ENCODE results near the gene KRT7.

Gene KRT7

DNA sequence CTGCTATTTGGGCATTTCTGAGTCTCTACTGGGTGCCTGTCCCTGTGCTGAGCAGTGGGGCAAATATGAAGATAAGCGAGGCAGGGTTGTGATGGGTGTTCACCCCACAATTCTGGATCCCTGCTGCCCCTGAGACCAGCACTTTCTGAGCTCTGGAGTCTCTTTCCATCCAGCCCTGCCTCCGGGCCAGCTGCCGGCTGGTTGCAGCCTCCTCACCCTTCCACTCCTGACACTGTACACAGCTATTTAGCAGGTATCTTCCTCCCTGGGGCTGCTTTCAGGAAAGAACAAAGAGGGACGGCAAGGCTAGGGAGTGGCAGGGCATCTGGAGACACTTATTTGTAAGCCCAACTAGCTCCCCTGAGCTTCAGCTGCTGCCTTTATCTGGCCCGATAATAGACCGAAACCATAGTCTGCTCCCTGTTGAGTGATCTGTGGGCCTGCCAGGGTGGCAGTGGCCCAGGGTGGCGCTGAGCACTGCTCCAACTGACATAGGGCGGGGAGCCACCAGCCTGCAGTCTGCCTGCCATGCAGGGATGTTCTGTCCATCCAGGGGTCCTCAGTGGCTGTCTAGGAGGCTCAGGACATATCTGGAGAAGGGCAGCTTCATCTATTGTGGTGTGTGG, 33.6 kb upstream of the KRT7 start:
- no peak overlapping the region for H3K4me3 ChIP-seq (ENCODE audit: low read length)
- no peaks in the 10 kb centered on the region for H3K36me3 ChIP-seq (ENCODE audit: control insufficient read depth, insufficient read depth, low read length)
- WGBS (ENCODE audit: insufficient coverage, insufficient read length): no CpG with 5 or more reads among the region's 8 CpGs
- H3K9me3 ChIP-seq (ENCODE audit: control insufficient read depth, insufficient read depth, low read length): no peaks in the 10 kb centered on the region
- DNase-seq (ENCODE audit: low read depth, low spot score): no peak
- no peaks in the 10 kb centered on the region for H3K27me3 ChIP-seq (ENCODE audit: control insufficient read depth, insufficient read depth, low read length)
- 0 out of 2 replicates have a peak, but pooled peaks cover 6% of the 10 kb centered on the region for H3K4me1 ChIP-seq (ENCODE audit: control insufficient read depth, insufficient read depth, low read length)
- no peak overlapping the region for H3K27ac ChIP-seq (ENCODE audit: low read length)

DNA sequence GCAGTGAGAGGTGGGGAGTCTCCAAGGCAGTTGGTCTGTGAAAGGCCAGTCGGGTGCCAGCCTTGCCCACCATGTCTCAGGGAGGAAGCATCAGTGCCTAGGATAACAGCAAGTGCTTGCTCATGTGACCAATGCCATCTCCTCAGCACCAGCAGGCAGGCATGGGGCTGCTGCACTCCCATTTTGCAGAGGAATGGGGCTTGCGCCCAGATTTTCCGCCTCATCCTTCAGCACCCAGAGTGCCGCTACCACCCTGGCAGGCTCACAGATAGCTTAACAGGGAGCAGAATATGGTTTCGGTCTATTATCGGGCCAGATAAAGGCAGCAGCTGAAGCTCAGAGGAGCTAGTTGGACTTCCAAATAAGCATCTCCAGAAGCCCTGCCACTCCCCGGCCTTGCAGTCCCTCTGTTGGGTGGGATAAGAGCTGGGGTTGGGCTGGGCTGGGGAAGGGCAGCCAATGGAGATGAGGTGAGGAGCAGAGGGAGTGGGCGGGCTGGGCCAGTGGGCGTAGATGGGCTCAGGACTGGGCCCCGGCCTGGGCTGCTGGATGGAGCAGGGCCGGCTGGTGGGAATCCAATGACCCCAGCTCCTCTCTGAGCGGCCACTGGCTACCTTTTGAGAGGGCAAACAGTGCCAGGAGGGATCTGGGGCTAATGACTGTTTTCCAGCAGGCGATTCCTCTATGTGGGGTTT, 32.8 kb upstream of the KRT7 start:
- 0 out of 2 replicates have a peak, but pooled peaks cover 4% of the 10 kb centered on the region for H3K4me1 ChIP-seq (ENCODE audit: control insufficient read depth, insufficient read depth, low read length)
- no peaks in the 10 kb centered on the region for H3K9me3 ChIP-seq (ENCODE audit: control insufficient read depth, insufficient read depth, low read length)
- no peaks in the 10 kb centered on the region for H3K36me3 ChIP-seq (ENCODE audit: control insufficient read depth, insufficient read depth, low read length)
- no peak overlapping the region for H3K27ac ChIP-seq (ENCODE audit: low read length)
- no peak for DNase-seq (ENCODE audit: low read depth, low spot score)
- H3K4me3 ChIP-seq (ENCODE audit: low read length): no peak overlapping the region
- no peaks in the 10 kb centered on the region for H3K27me3 ChIP-seq (ENCODE audit: control insufficient read depth, insufficient read depth, low read length)
- no CpG with 5 or more reads among the region's 13 CpGs for WGBS (ENCODE audit: insufficient coverage, insufficient read length)

DNA sequence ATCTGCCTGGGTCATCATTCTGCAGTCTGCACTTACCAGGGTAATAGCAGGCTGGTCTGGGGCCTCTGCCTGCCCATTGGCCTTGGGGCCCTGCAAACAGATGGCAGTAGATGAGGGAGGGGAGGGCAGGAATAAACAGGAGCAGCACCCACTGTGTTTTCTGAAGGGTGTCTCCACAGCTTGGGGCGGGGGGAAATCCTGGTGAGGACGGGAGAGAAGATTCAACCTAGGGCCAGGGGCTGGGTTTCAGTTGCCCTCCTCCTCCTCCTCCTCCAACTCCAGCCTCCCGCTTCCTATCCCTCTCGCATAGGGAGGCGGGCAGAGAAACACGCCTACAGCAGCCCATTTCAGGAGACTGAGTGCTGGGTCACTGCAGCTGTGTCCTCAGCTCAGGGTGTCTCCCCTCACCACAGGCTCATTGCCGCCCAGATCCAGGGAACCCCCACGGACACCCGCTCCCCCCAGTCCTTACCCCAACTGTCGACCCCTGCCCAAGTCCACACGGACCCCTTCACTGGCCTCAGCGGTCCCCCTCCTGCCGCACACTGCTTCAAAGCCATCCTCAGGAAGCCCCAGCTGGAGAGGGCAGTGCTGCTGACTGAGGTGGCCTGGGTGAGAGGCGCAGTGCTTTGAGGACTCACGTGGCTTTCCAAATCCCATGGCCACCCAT, 32.1 kb upstream of the KRT7 start:
- 0 out of 2 replicates have a peak, but pooled peaks cover 4% of the 10 kb centered on the region for H3K4me1 ChIP-seq (ENCODE audit: control insufficient read depth, insufficient read depth, low read length)

DNA sequence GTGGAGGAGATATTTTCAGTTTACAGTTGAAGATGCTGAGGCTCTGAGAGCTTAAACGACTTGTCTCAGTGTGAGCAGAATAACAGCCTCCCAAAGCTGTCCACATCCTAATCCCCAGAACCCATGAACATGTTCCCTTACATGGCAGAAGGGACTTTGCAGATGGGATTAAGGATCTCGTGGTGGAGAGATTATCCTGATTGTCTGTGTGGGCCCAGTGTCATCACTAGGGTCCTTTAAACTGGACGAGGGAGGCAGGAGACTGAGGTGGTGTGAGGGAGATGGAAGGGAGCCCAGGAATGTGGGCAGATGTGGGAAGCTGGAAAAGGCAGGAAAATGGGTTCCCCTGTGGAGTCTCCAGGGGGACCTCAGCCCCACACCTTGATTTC, 31.6 kb upstream of the KRT7 start:
- H3K27me3 ChIP-seq (ENCODE audit: control insufficient read depth, insufficient read depth, low read length): no peaks in the 10 kb centered on the region
- H3K4me3 ChIP-seq (ENCODE audit: low read length): no peak overlapping the region
- H3K36me3 ChIP-seq (ENCODE audit: control insufficient read depth, insufficient read depth, low read length): no peaks in the 10 kb centered on the region
- no peaks in the 10 kb centered on the region for H3K9me3 ChIP-seq (ENCODE audit: control insufficient read depth, insufficient read depth, low read length)
- no peak overlapping the region for H3K27ac ChIP-seq (ENCODE audit: low read length)
- no peak for DNase-seq (ENCODE audit: low read depth, low spot score)
- no CpG with 5 or more reads among the region's 3 CpGs for WGBS (ENCODE audit: insufficient coverage, insufficient read length)
- H3K4me1 ChIP-seq (ENCODE audit: control insufficient read depth, insufficient read depth, low read length): 0 out of 2 replicates have a peak, but pooled peaks cover 4% of the 10 kb centered on the region

More for the DNA sequence above, 32.1 kb upstream of the KRT7 start:
- Histone ChIP-seq H3K36me3 (ENCODE audit: control insufficient read depth, insufficient read depth, low read length) (no peaks in the 10 kb centered on the region), H3K27me3 (ENCODE audit: control insufficient read depth, insufficient read depth, low read length) (no peaks in the 10 kb centered on the region), H3K27ac (ENCODE audit: low read length) (no peak overlapping the region), H3K4me3 (ENCODE audit: low read length) (no peak overlapping the region), H3K9me3 (ENCODE audit: control insufficient read depth, insufficient read depth, low read length) (no peaks in the 10 kb centered on the region)
- WGBS (ENCODE audit: insufficient coverage, insufficient read length): no CpG with 5 or more reads among the region's 15 CpGs
- DNase-seq (ENCODE audit: low read depth, low spot score): no peak

DNA sequence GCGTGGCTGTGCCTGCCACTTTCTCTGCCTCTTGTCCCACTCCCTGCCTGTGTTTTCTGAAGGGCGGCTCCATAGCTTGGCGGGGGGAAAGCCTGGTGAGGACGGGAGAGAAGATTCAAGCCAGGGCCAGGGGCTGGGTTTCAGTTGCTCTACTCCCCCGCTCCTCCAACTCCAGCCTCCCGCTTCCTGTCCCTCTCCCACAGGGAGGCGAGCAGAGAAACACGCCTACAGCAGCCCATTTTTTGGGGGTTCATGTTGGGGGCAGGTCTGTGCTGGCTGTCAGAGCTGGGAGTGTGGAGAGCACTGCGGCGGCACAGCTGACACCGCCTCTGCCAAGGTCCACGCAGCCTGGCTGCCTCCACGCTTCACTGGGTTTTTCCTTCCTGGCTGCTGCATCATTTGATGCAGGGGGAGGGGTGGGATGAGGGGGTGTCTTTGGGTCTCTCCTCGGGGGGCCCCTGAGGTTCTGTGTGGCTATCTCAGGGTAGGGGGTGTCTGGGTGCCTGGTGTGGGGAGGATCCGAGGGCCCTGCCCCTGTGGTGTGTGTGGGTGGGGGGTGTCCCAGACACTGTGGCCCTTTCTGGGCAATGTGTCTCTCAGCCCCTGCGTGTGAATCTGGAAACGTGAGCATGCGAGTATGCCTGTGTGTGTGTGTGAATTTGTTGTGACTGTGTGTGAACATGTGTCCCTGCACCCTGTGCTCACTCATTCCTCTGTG, 30.5 kb upstream of the KRT7 start:
- Histone ChIP-seq H3K27ac (ENCODE audit: low read length) (no peak overlapping the region), H3K4me3 (ENCODE audit: low read length) (no peak overlapping the region), H3K27me3 (ENCODE audit: control insufficient read depth, insufficient read depth, low read length) (no peaks in the 10 kb centered on the region), H3K9me3 (ENCODE audit: control insufficient read depth, insufficient read depth, low read length) (no peaks in the 10 kb centered on the region), H3K4me1 (ENCODE audit: control insufficient read depth, insufficient read depth, low read length) (0 out of 2 replicates have a peak, but pooled peaks cover 4% of the 10 kb centered on the region), H3K36me3 (ENCODE audit: control insufficient read depth, insufficient read depth, low read length) (no peaks in the 10 kb centered on the region)
- WGBS (ENCODE audit: insufficient coverage, insufficient read length): no CpG with 5 or more reads among the region's 18 CpGs
- DNase-seq (ENCODE audit: low read depth, low spot score): no peak

DNA sequence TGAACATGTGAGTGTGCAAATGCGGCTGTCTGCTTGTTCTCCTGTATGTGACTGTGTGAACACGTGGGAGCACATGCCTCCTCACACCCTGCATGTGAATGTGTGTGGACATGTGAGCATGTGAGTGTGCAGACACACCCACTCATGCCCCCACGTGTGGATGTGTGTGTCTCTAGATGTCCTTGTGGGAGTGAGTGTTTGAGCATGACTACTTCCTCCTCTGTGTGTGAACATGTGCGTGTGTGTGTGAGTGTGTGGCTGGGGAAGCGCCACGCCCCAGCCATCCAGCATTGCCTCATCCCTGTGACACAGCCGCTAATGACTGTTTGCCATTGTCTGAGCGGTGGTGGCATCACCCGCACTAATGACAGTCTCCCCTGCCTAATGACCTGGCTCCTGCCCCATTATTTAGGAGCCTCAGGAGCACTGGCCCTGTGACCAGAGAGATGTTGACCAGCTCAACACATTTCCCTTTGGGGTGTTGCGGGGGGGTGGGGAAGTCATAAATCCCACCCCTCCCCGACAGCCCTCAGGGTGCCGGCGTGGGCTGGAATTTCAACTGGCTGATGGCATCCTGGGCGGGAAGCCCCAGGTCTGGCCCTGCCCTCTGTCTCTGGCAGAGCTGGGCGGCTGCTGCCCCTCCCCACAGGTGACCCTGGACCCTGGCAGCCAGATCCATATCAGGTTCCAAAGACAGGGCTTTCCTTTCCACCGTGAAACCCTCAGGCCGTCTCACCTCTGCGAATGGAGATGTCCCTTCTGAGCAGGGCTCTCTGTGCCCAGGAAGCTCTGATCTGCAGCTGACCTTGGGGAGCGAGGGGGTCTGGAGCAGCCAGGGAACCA, 29.7 kb upstream of the KRT7 start:
- Histone ChIP-seq H3K4me1 (ENCODE audit: control insufficient read depth, insufficient read depth, low read length) (0 out of 2 replicates have a peak, but pooled peaks cover 4% of the 10 kb centered on the region), H3K27me3 (ENCODE audit: control insufficient read depth, insufficient read depth, low read length) (no peaks in the 10 kb centered on the region), H3K36me3 (ENCODE audit: control insufficient read depth, insufficient read depth, low read length) (no peaks in the 10 kb centered on the region), H3K9me3 (ENCODE audit: control insufficient read depth, insufficient read depth, low read length) (no peaks in the 10 kb centered on the region), H3K27ac (ENCODE audit: low read length) (no peak overlapping the region), H3K4me3 (ENCODE audit: low read length) (no peak overlapping the region)
- no CpG with 5 or more reads among the region's 19 CpGs for WGBS (ENCODE audit: insufficient coverage, insufficient read length)
- DNase-seq (ENCODE audit: low read depth, low spot score): no peak

DNA sequence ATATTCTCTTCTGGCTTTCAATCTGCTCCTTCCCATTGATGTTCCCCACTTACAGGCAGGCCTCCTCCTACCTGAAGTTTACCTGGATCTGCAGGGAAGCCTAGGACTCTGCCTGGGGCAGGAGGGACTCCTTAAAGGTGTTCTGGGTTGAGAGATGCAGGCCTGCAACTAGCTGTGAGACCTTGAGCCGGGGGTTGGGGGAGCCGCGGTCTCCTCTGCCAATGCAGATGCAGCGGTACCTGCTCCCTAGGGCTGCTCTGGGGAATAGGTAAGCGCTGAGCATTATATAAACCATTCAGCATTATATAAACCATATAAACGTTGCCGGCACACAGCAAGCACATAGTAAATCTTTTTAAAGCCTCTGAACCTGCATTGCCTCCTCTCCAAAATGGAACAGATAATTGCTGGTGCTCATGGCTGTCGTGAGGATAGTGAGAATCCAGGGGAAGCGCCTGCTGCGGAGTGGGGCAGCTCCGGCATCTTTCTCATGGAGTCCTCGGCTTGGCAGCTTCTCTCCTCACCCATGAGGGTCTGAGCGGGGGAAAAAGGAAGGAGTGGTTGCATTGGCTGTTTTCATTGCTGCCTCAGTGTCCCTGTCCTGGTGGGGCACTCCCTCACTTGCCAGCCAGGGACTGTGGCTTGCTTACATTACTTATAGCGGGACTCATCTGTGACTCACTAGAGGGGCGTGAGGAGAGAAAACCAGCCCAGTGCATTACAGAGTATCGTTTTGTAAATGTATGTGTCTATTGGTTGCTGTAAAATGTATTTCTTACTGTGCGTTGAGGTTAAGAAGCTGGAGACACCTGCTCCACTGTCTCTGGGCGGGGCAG, 28.7 kb upstream of the KRT7 start:
- DNase-seq (ENCODE audit: low read depth, low spot score): no peak

DNA sequence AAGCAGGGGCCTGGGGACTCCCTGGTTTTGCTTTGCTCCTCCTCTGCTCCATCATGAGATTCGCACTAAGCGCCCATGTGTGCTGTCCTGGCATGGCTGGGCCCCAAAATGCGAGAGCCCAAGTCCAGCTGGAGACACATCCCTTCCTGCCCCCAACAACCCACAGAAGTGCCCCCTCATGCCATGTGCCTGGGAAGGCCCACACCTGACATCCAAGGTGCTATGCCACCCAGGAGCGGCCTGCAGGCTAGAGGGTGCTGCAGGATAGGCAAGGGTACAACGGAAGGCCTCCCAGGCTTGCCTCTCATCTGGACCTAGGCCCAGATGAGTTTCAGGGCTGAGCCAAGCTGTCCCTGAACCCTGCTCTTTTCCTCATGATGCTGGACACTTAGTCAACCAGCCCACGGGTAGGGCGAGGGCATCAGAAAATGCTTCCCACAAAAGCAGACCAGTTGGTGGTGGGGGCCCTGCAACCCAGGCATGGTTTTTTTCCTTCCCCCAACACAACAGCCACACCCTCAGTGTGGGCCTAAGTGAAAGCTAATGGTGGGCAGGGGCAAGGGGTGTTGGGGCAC, 28.0 kb upstream of the KRT7 start:
- Histone ChIP-seq H3K27me3 (ENCODE audit: control insufficient read depth, insufficient read depth, low read length) (no peaks in the 10 kb centered on the region), H3K4me3 (ENCODE audit: low read length) (no peak overlapping the region), H3K9me3 (ENCODE audit: control insufficient read depth, insufficient read depth, low read length) (no peaks in the 10 kb centered on the region), H3K36me3 (ENCODE audit: control insufficient read depth, insufficient read depth, low read length) (no peaks in the 10 kb centered on the region), H3K27ac (ENCODE audit: low read length) (no peak overlapping the region), H3K4me1 (ENCODE audit: control insufficient read depth, insufficient read depth, low read length) (0 out of 2 replicates have a peak, but pooled peaks cover 4% of the 10 kb centered on the region)
- DNase-seq (ENCODE audit: low read depth, low spot score): no peak
- WGBS (ENCODE audit: insufficient coverage, insufficient read length): no CpG with 5 or more reads among the region's 7 CpGs

More for the DNA sequence above, 28.7 kb upstream of the KRT7 start:
- WGBS (ENCODE audit: insufficient coverage, insufficient read length): no CpG with 5 or more reads among the region's 18 CpGs
- Histone ChIP-seq H3K36me3 (ENCODE audit: control insufficient read depth, insufficient read depth, low read length) (no peaks in the 10 kb centered on the region), H3K4me3 (ENCODE audit: low read length) (no peak overlapping the region), H3K9me3 (ENCODE audit: control insufficient read depth, insufficient read depth, low read length) (no peaks in the 10 kb centered on the region), H3K27ac (ENCODE audit: low read length) (no peak overlapping the region), H3K4me1 (ENCODE audit: control insufficient read depth, insufficient read depth, low read length) (0 out of 2 replicates have a peak, but pooled peaks cover 4% of the 10 kb centered on the region), H3K27me3 (ENCODE audit: control insufficient read depth, insufficient read depth, low read length) (no peaks in the 10 kb centered on the region)
